Measurements from ENCODE around the gene C1QTNF8.

Gene C1QTNF8

GRCh38 chr16:1045310-1045992 is 50.6 kb downstream of the C1QTNF8 start:
- H3K27me3 ChIP-seq (ENCODE audit: insufficient read depth, low read depth, severe bottlenecking), result no peaks in the 10 kb centered on the region
- H3K27ac ChIP-seq, result no peak overlapping the region
- no peaks in the 10 kb centered on the region for H3K36me3 ChIP-seq
- no peak overlapping the region for H3K4me3 ChIP-seq (ENCODE audit: low read depth, low read length)
- no peak for TF ChIP-seq CTCF (IDR thresholded peaks at IDR 0.05; ENCODE audit: low read depth, low read length)
- no peak for DNase-seq
- H3K9me3 ChIP-seq (ENCODE audit: severe bottlenecking), result peaks cover 9% of the 10 kb centered on the region

GRCh38 chr16:1044460-1045309 is 51.4 kb downstream of the C1QTNF8 start:
- no peak for DNase-seq
- peaks cover 9% of the 10 kb centered on the region for H3K9me3 ChIP-seq (ENCODE audit: severe bottlenecking)
- TF ChIP-seq CTCF (IDR thresholded peaks at IDR 0.05; ENCODE audit: low read depth, low read length), result no peak
- no peaks in the 10 kb centered on the region for H3K27me3 ChIP-seq (ENCODE audit: insufficient read depth, low read depth, severe bottlenecking)
- H3K4me3 ChIP-seq (ENCODE audit: low read depth, low read length), result no peak overlapping the region
- H3K27ac ChIP-seq, result no peak overlapping the region
- H3K36me3 ChIP-seq, result no peaks in the 10 kb centered on the region

GRCh38 chr16:1043881-1044451 is 52.1 kb downstream of the C1QTNF8 start:
- no peak overlapping the region for H3K27ac ChIP-seq
- no peaks in the 10 kb centered on the region for H3K27me3 ChIP-seq (ENCODE audit: insufficient read depth, low read depth, severe bottlenecking)
- DNase-seq, result no peak
- H3K4me3 ChIP-seq (ENCODE audit: low read depth, low read length), result no peak overlapping the region
- TF ChIP-seq CTCF (IDR thresholded peaks at IDR 0.05; ENCODE audit: low read depth, low read length), result no peak
- peaks cover 9% of the 10 kb centered on the region for H3K9me3 ChIP-seq (ENCODE audit: severe bottlenecking)
- H3K36me3 ChIP-seq, result no peaks in the 10 kb centered on the region

- no peak overlapping the region for H3K27ac ChIP-seq
- H3K36me3 ChIP-seq, result no peaks in the 10 kb centered on the region
- no peak for TF ChIP-seq CTCF (IDR thresholded peaks at IDR 0.05; ENCODE audit: low read depth, low read length)
- no peaks in the 10 kb centered on the region for H3K27me3 ChIP-seq (ENCODE audit: insufficient read depth, low read depth, severe bottlenecking)
- H3K4me3 ChIP-seq (ENCODE audit: low read depth, low read length), result no peak overlapping the region
- DNase-seq, result no peak
- peaks cover 9% of the 10 kb centered on the region for H3K9me3 ChIP-seq (ENCODE audit: severe bottlenecking)
These were observed 53.2 kb downstream of the C1QTNF8 start for GRCh38 chr16:1042866-1043265.

GRCh38 chr16:1042049-1042744 is 53.8 kb downstream of the C1QTNF8 start:
- Histone ChIP-seq H3K27ac (no peak overlapping the region), H3K4me3 (ENCODE audit: low read depth, low read length) (no peak overlapping the region), H3K36me3 (no peaks in the 10 kb centered on the region), H3K27me3 (ENCODE audit: insufficient read depth, low read depth, severe bottlenecking) (no peaks in the 10 kb centered on the region), H3K9me3 (ENCODE audit: severe bottlenecking) (peaks cover 9% of the 10 kb centered on the region)
- no peak for TF ChIP-seq CTCF (IDR thresholded peaks at IDR 0.05; ENCODE audit: low read depth, low read length)
- no peak for DNase-seq

Data from WERI-Rb-1 (cell line).